Inflammatory macrophage treated with lipopolysaccharide for 4 hours (primary cell): Measurements from ENCODE around the gene OR4X2.
A peak's percentile ranks its signal among the peaks of the same experiment; 100 is the strongest.
"Not testable (repeated sequence)": the region's sequence is repeated elsewhere in the genome, so short reads cannot be mapped to it uniquely, and the experiment has no call there.

ENCODE experiments used
- DNase-seq: peaks from one replicate; pipeline ENCODE4 v3.0.0-alpha.2; 2020

OR4X2 gene

GRCh38 chr11:48244804-48245203, at the start of gene OR4X2:
OR4X2 (plus strand) TSS chr11:48245104; CDS start chr11:48245104, 0 bp downstream.
- no peak for DNase-seq

- DNase-seq, result no peak
Observed at GRCh38 chr11:48207881-48208280, 37.0 kb upstream of the OR4X2 start.

- DNase-seq, result peak; percentile 2
Observed at GRCh38 chr11:48210052-48210451, 34.9 kb upstream of the OR4X2 start.

GRCh38 chr11:48216510-48216909, 28.4 kb upstream of the OR4X2 start, which contains the start of gene OR4B1:
OR4B1 (plus strand) TSS chr11:48216810; CDS start chr11:48216810, 0 bp downstream.
- no peak for DNase-seq

- DNase-seq, result no peak
Observed at GRCh38 chr11:48228761-48229160, 16.1 kb upstream of the OR4X2 start.

- not testable (repeated sequence) for DNase-seq
Observed at GRCh38 chr11:48230057-48230456, 14.8 kb upstream of the OR4X2 start.

- DNase-seq, result no peak
Observed at GRCh38 chr11:48237727-48238126, 7.2 kb upstream of the OR4X2 start.

GRCh38 chr11:48242501-48242900, 2.4 kb upstream of the OR4X2 start:
- no peak for DNase-seq

GRCh38 chr11:48248902-48249301, 4.0 kb downstream of the OR4X2 start:
- DNase-seq, result no peak

GRCh38 chr11:48261600-48261999, 16.7 kb downstream of the OR4X2 start:
- DNase-seq, result no peak

- no peak for DNase-seq
Observed at GRCh38 chr11:48263423-48263911, 18.6 kb downstream of the OR4X2 start, which contains the start of gene OR4X1. OR4X1 (plus strand) TSS chr11:48263861; CDS start chr11:48263861, 0 bp downstream.

GRCh38 chr11:48270621-48271020, 25.7 kb downstream of the OR4X2 start:
- no peak for DNase-seq

- no peak for DNase-seq
Observed at GRCh38 chr11:48272606-48273005, 27.7 kb downstream of the OR4X2 start.
